Tibial nerve (tissue), 4 donors: Measurements from ENCODE around the gene CXCR5. TPM values are rescaled to one million over a fixed set of nuclear protein-coding genes. Genes with fewer than 3 reads are reported as not detected.
A peak's percentile ranks its signal among the peaks of the same experiment; 100 is the strongest.

Experiments used
- DNase-seq, 2 donors: peaks; one replicate each; pipeline ENCODE4 v3.0.0-alpha.2; 2019; ENCODE audit warnings: low spot score in 2 of 2
- H3K27ac ChIP-seq, 4 donors: fragments of 200-600 bp; sonication (generic) in 3 of 4; one replicate each; pipeline ENCODE4 v1.5.1; 2017 to 2019; ENCODE audit warnings: mild to moderate bottlenecking in 1 of 4
- H3K27me3 ChIP-seq, 2 donors: fragments of 200-600 bp; sonication (generic) in 1 of 2; one replicate each; pipeline versions ENCODE4 v1.5.1 to v1.6.0; 2017 to 2019
- H3K36me3 ChIP-seq, 3 donors: fragments of 200-600 bp; sonication (generic); one replicate each; pipeline ENCODE4 v1.5.1; 2018 to 2019
- H3K4me1 ChIP-seq, 4 donors: fragments of 200-600 bp; sonication (generic) in 3 of 4; one replicate each; pipeline ENCODE4 v1.5.1; 2017 to 2019
- H3K4me3 ChIP-seq, 4 donors: fragments of 200-600 bp; sonication (generic) in 3 of 4; one replicate each; pipeline ENCODE4 v1.5.1; 2017 to 2019; ENCODE audit warnings: mild to moderate bottlenecking in 1 of 4, moderate library complexity in 1 of 4
- H3K9me3 ChIP-seq, 4 donors: fragments of 200-600 bp; sonication (generic) in 3 of 4; one replicate each; pipeline ENCODE4 v1.5.1; 2017 to 2019
- CTCF ChIP-seq, 5 experiments: fragments of 200-600 bp in 3 of 5; fragments of 450-650 bp in 2 of 5; sonication (generic) in 3 of 5; IDR thresholded peaks; one replicate each; pipeline ENCODE4 v1.5.1; 2016 to 2019; ENCODE audit warnings: antibody characterized with exemption in 5 of 5, mild to moderate bottlenecking in 3 of 5, moderate library complexity in 2 of 5
- EP300 ChIP-seq, 2 donors: sonication (generic); formaldehyde crosslinking; IDR thresholded peaks; one replicate each; pipeline ENCODE4 v1.6.1; 2017; ENCODE audit warnings: antibody characterized with exemption in 2 of 2, mild to moderate bottlenecking in 1 of 2
- POLR2A ChIP-seq, 2 donors: fragments of 450-650 bp; IDR thresholded peaks; one replicate each; pipeline ENCODE4 v1.6.1; 2017; ENCODE audit warnings: antibody characterized with exemption in 2 of 2, mild to moderate bottlenecking in 2 of 2, moderate library complexity in 2 of 2
- WGBS, 2 donors: methylation state at CpG; one replicate each; pipeline ENCODE4 v1.1.5; 2018; 5-methylcytosine and 5-hydroxymethylcytosine counted together
- total RNA-seq, 4 donors: library from RNA; depleted of rRNA; stranded (reverse); fragments of >200 nt; gene quantifications; one replicate each; pipeline ENCODE4 v1.1.0, GENCODE V29; 2016

CXCR5 gene
- total RNA-seq, 4 donors from 2014 or later, result not detected

- Histone ChIP-seq H3K27ac (peak overlapping the region; percentile 88 to 97 (median 93)), H3K36me3 (peaks cover 0 to 20% (median 0%) of the 10 kb centered on the region in 3 donors), H3K4me3 (peak overlapping the region; percentile 25 to 53 (median 40)), H3K4me1 (peaks cover 9 to 89% (median 77%) of the 10 kb centered on the region in 4 donors), H3K9me3 (no peaks in the 10 kb centered on the region), H3K27me3 (no peaks in the 10 kb centered on the region)
- 6 to 11% methylated on average over 10 to 21 of the region's 67 CpGs for WGBS, 2 donors
- TF ChIP-seq POLR2A (IDR thresholded peaks at IDR 0.05), result peak in 1 of 2 donors; percentile 24
- TF ChIP-seq EP300 (IDR thresholded peaks at IDR 0.05), result peak in 1 of 2 donors; percentile 47
- peak in 1 of 5 experiments; percentile 24 for TF ChIP-seq CTCF (IDR thresholded peaks at IDR 0.05)
- DNase-seq, result peak; percentile 59 to 63
These were observed 26.8 kb downstream of the CXCR5 start for GRCh38 chr11:118910309-118911112.

- 34 to 43% methylated on average over 9 to 18 of the region's 21 CpGs for WGBS, 2 donors
- Histone ChIP-seq H3K9me3 (no peaks in the 10 kb centered on the region), H3K36me3 (peaks cover 0 to 12% (median 0%) of the 10 kb centered on the region in 3 donors), H3K4me3 (peak overlapping the region; percentile 25 to 53 (median 40)), H3K27me3 (no peaks in the 10 kb centered on the region), H3K4me1 (peaks cover 13 to 96% (median 85%) of the 10 kb centered on the region in 4 donors), H3K27ac (peak overlapping the region; percentile 88 to 97 (median 93))
- no peak for TF ChIP-seq EP300 (IDR thresholded peaks at IDR 0.05)
- DNase-seq, result no peak
These were observed 27.6 kb downstream of the CXCR5 start for GRCh38 chr11:118911113-118911879.

GRCh38 chr11:118911880-118912741 is 28.4 kb downstream of the CXCR5 start:
- H3K36me3 ChIP-seq, result peaks cover 0 to 5% (median 0%) of the 10 kb centered on the region in 3 donors
- no peaks in the 10 kb centered on the region for H3K9me3 ChIP-seq
- H3K4me3 ChIP-seq, result peak overlapping the region in 2 of 4 donors; percentile 34 to 53
- H3K27ac ChIP-seq, result peak overlapping the region; percentile 88 to 97 (median 93)
- peaks cover 13 to 100% (median 91%) of the 10 kb centered on the region in 4 donors for H3K4me1 ChIP-seq
- H3K27me3 ChIP-seq, result no peaks in the 10 kb centered on the region
- 28 to 31% methylated on average over 22 to 23 of the region's 23 CpGs for WGBS, 2 donors
- TF ChIP-seq EP300 (IDR thresholded peaks at IDR 0.05) (peak in 1 of 2 donors; percentile 62), CTCF (IDR thresholded peaks at IDR 0.05) (no peak), POLR2A (IDR thresholded peaks at IDR 0.05) (peak in 1 of 2 donors; percentile 11)
- peak; percentile 69 to 74 for DNase-seq

GRCh38 chr11:118912742-118913410 is 29.2 kb downstream of the CXCR5 start:
- H3K9me3 ChIP-seq, result no peaks in the 10 kb centered on the region
- H3K27me3 ChIP-seq, result no peaks in the 10 kb centered on the region
- peaks cover 13 to 100% (median 95%) of the 10 kb centered on the region in 4 donors for H3K4me1 ChIP-seq
- no peaks in the 10 kb centered on the region for H3K36me3 ChIP-seq
- H3K27ac ChIP-seq, result peak overlapping the region; percentile 88 to 97 (median 93)
- TF ChIP-seq CTCF (IDR thresholded peaks at IDR 0.05) (no peak), EP300 (IDR thresholded peaks at IDR 0.05) (no peak), POLR2A (IDR thresholded peaks at IDR 0.05) (no peak)
- no peak for DNase-seq
- H3K4me3 ChIP-seq, result no peak overlapping the region
- WGBS, 2 donors, result 23 to 33% methylated on average over 10 to 12 of the region's 12 CpGs
